ENCODE results near the gene ZP2. TPM values are rescaled to one million over a fixed set of nuclear protein-coding genes. Genes with fewer than 3 reads are reported as not detected.

ZP2 gene
- total RNA-seq, 1 experiment from 2014 or later, result not detected

GRCh38 chr16:21186326-21186691 is 25.1 kb downstream of the ZP2 start:
- RAD21 ChIA-PET (ENCODE audit: low non-redundant PET in 1 of 2, low total read pairs in 2 of 2, uncharacterized antibody in 2 of 2, unreplicated experiment in 2 of 2), result interaction anchor here (0.7 to 0.9 kb wide), 2 partner anchors 29 to 114 kb away, joined by 3 to 7 read pairs; no protein-coding TSS in a partner anchor
- ATAC-seq, result no peak
- no peak overlapping the region for H3K4me3 ChIP-seq (replicated peaks in 1 of 2; ENCODE audit: low read depth in 1 of 2, low read length in 2 of 2)

DNA sequence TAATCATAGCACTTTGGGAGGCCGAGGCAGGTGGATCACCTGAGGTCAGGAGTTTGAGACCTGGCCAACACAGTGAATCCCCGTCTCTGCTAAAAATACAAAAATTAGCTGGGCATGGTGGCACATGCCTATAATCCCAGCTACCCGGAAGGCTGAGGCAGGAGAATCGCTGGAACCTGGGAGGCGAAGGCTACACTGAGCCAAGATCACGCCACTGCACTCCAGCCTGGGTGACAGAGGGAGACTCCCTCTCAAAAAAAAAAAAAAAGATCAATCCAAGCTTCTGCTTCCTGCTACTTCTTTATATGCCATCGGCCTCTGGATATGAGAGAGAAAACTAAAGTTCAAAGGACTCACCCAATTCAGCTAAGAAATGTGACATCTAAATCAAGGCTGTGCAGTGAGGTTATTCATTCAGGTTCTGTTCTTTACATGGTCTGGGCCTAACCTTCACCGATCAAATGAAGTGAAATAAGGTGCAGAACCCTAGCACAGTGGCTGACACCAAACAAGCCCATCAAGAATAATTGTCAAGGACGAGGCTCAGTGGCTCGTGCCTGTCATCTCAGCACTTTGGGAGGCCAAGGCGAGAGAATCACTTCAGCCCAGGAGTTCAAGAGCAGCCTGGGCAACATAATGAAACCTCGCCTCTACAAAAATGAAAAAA is 25.6 kb downstream of the ZP2 start:
- BruUV-seq (replicated peaks), result no TSS peak
- Histone ChIP-seq H3K27ac (ENCODE audit: low read depth, low read length) (no peak overlapping the region), H3K36me3 (ENCODE audit: control insufficient read depth in 1 of 2, insufficient read depth in 2 of 2, low read length in 2 of 2) (peaks cover 4 to 11% of the 10 kb centered on the region in 2 experiments; a peak in 2 of 4 replicates), H3K4me2 (ENCODE audit: low read length) (no peak overlapping the region), H3K9me3 (ENCODE audit: control insufficient read depth in 1 of 2, insufficient read depth in 1 of 2, low read depth in 1 of 2, low read length in 2 of 2) (no peaks in the 10 kb centered on the region), H3K79me2 (ENCODE audit: insufficient read depth, low read length) (no peaks in the 10 kb centered on the region), H3K4me3 (replicated peaks in 1 of 2; ENCODE audit: low read depth in 1 of 2, low read length in 2 of 2) (no peak overlapping the region), H2AFZ (ENCODE audit: low read depth, low read length, poor library complexity, severe bottlenecking) (no peak overlapping the region), H3K9me2 (ENCODE audit: insufficient read depth) (no peaks in the 10 kb centered on the region), H3K27me3 (ENCODE audit: insufficient read depth, low read length) (no peaks in the 10 kb centered on the region), H3K9ac (ENCODE audit: low read length) (no peak overlapping the region), H4K20me1 (ENCODE audit: insufficient read depth) (no peaks in the 10 kb centered on the region), H3K4me1 (ENCODE audit: control insufficient read depth in 1 of 2, insufficient read depth in 2 of 2, low read length in 2 of 2) (peaks cover 8 to 17% of the 10 kb centered on the region in 2 experiments; a peak in 3 of 4 replicates)
- ATAC-seq (no peak), DNase-seq (ENCODE audit: low read depth, low spot score) (no peak)
- ChIA-PET RAD21 (ENCODE audit: low non-redundant PET in 1 of 2, low total read pairs in 2 of 2, uncharacterized antibody in 2 of 2, unreplicated experiment in 2 of 2) (interaction anchor here (0.7 to 0.9 kb wide), 2 partner anchors 29 to 115 kb away, joined by 3 to 7 read pairs; no protein-coding TSS in a partner anchor), POLR2A (no interaction called here), CTCF (interaction anchor here (5.9 kb wide), 1 partner anchor 115 kb away, joined by 101 read pairs; no protein-coding TSS in a partner anchor)
- intact Hi-C loops (cut with micrococcal nuclease), result no loop called here
- TF ChIP-seq YY1 (IDR thresholded peaks at IDR 0.05; ENCODE audit: extremely low read depth, insufficient replicate concordance, low read depth, low read length) (no peak), CBX3 (IDR thresholded peaks at IDR 0.05; ENCODE audit: low read depth) (no peak), REST (IDR thresholded peaks at IDR 0.05; ENCODE audit: low read depth) (no peak), SIN3A (IDR thresholded peaks at IDR 0.05; ENCODE audit: low read depth) (no peak)

More at GRCh38 chr16:21186326-21186691, 25.1 kb downstream of the ZP2 start:
- no peaks in the 10 kb centered on the region for H3K79me2 ChIP-seq (ENCODE audit: insufficient read depth, low read length)
- no peak overlapping the region for H3K27ac ChIP-seq (ENCODE audit: low read depth, low read length)
- CTCF ChIA-PET, result interaction anchor here (5.9 kb wide), 1 partner anchor 114 kb away, joined by 101 read pairs; no protein-coding TSS in a partner anchor
- H3K36me3 ChIP-seq (ENCODE audit: control insufficient read depth in 1 of 2, insufficient read depth in 2 of 2, low read length in 2 of 2), result peaks cover 2 to 7% of the 10 kb centered on the region in 2 experiments; a peak in 2 of 4 replicates
- no peaks in the 10 kb centered on the region for H3K27me3 ChIP-seq (ENCODE audit: insufficient read depth, low read length)
- no peak for TF ChIP-seq YY1 (IDR thresholded peaks at IDR 0.05; ENCODE audit: extremely low read depth, insufficient replicate concordance, low read depth, low read length)
- no peaks in the 10 kb centered on the region for H4K20me1 ChIP-seq (ENCODE audit: insufficient read depth)
- intact Hi-C loops (cut with micrococcal nuclease), result no loop called here
- no peaks in the 10 kb centered on the region for H3K9me2 ChIP-seq (ENCODE audit: insufficient read depth)
- BruUV-seq (replicated peaks), result no TSS peak
- no peak overlapping the region for H3K9ac ChIP-seq (ENCODE audit: low read length)
- no peak for DNase-seq (ENCODE audit: low read depth, low spot score)
- no peak overlapping the region for H2AFZ ChIP-seq (ENCODE audit: low read depth, low read length, poor library complexity, severe bottlenecking)
- no peak overlapping the region for H3K4me2 ChIP-seq (ENCODE audit: low read length)
- H3K4me1 ChIP-seq (ENCODE audit: control insufficient read depth in 1 of 2, insufficient read depth in 2 of 2, low read length in 2 of 2), result peaks cover 8 to 17% of the 10 kb centered on the region in 2 experiments; a peak in 3 of 4 replicates
- POLR2A ChIA-PET, result interaction anchor here (1.6 kb wide), 1 partner anchor 28 kb away, joined by 5 read pairs; the partner anchor contains the start of gene LDAF1
- no peaks in the 10 kb centered on the region for H3K9me3 ChIP-seq (ENCODE audit: control insufficient read depth in 1 of 2, insufficient read depth in 1 of 2, low read depth in 1 of 2, low read length in 2 of 2)

Measured in HCT116 (cell line).